Kidney (tissue), 14 donors: Measurements from ENCODE around the gene NUP205. TPM values are rescaled to one million over a fixed set of nuclear protein-coding genes. Genes with fewer than 3 reads are reported as not detected.

Experiments
- DNase-seq, 5 donors: peaks; one replicate each; pipeline ENCODE4 v3.0.0-alpha.2; 2013 to 2020
- FAIRE-seq: peaks from 2 replicates; lab custom pipeline; 2012; peaks lifted over from hg19 to GRCh38; lab: Jason Lieb, UNC
- H3K27ac ChIP-seq, 2 donors: one replicate each; pipeline ENCODE4 v1.7.0; 2013; ENCODE audit warnings: low read depth in 2 of 2, low read length in 2 of 2, inconsistent platforms in 1 of 2
- H3K27me3 ChIP-seq: one replicate; pipeline ENCODE4 v1.7.1; 2013; ENCODE audit warnings: low read length, inconsistent platforms; ENCODE audit not compliant: control insufficient read depth, insufficient read depth
- H3K36me3 ChIP-seq, 3 donors: one replicate each; pipeline versions ENCODE4 v1.7.0 to v1.7.1; 2013; ENCODE audit warnings: low read length in 3 of 3, control low read depth in 1 of 3, inconsistent platforms in 1 of 3; ENCODE audit not compliant: insufficient read depth in 3 of 3, control insufficient read depth in 2 of 3
- H3K4me1 ChIP-seq, 3 donors: one replicate each; pipeline versions ENCODE4 v1.7.0 to v1.7.1; 2013; ENCODE audit warnings: low read length in 3 of 3, inconsistent platforms in 1 of 3, low read depth in 1 of 3; ENCODE audit not compliant: control insufficient read depth in 2 of 3, insufficient read depth in 2 of 3
- H3K4me3 ChIP-seq, 3 donors: one replicate each; pipeline versions ENCODE4 v1.7.0 to v1.8.1; 2013; ENCODE audit warnings: low read length in 3 of 3, control low read depth in 1 of 3, inconsistent platforms in 1 of 3
- H3K9ac ChIP-seq, 3 donors: one replicate each; pipeline versions ENCODE4 v1.7.0 to v1.7.1; 2013; ENCODE audit warnings: low read length in 3 of 3, control low read depth in 1 of 3, inconsistent platforms in 1 of 3
- H3K9me3 ChIP-seq, 3 donors: one replicate each; pipeline versions ENCODE4 v1.7.0 to v1.7.1; 2013; ENCODE audit warnings: low read length in 3 of 3, control low read depth in 1 of 3, inconsistent platforms in 1 of 3; ENCODE audit not compliant: control insufficient read depth in 2 of 3, insufficient read depth in 1 of 3
- CTCF ChIP-seq: IDR thresholded peaks from 3 replicates; pipeline ENCODE4 v1.5.1; 2012; ENCODE audit warnings: mild to moderate bottlenecking, moderate library complexity, borderline replicate concordance; ENCODE audit not compliant: insufficient read depth; ENCODE audit errors: extremely low read depth
- intact Hi-C: fragments of 100-400 bp; cut with DNase I; formaldehyde crosslinking; loops from one replicate; pipeline ENCODE4 v1.11.1; 2022
- polyA plus RNA-seq: library from polyadenylated mRNA; stranded (reverse); fragments of 350-450 nt; fragmentation: Illumina TruSeq; extraction: RNeasy Lipid Tissue Mini Kit (QIAGEN cat#74804); gene quantifications from one replicate; pipeline ENCODE4 v1.2.3, GENCODE V29; 2014; ENCODE audit warnings: low read depth, low replicate concordance; ENCODE audit not compliant: insufficient read depth
- total RNA-seq: library from RNA; stranded (reverse); fragmentation: NEBNext Ultra II Directional; extraction: Animal tissue kit (Norgen Biotek cat#: 25700); gene quantifications from one replicate; pipeline ENCODE4 v1.2.1, GENCODE V29; 2021
- donor health status: control.
- donor health status: control.
- donor health status: control.
- donor health status: control.
- donor health status: control.
- donor health status: DM: yes; HTN: yes; CAD: no.
- donor health status: Normal renal cell carcinoma (clear cell type).

Gene NUP205
- total and polyA plus RNA-seq, 2 donors from 2014 or later = 20.5 to 40.7 TPM

- no peak for TF ChIP-seq CTCF
- H3K4me1 ChIP-seq = peaks cover 0 to 6% (median 0%) of the 10 kb centered on the region in 3 donors
- H3K27ac ChIP-seq = no peak overlapping the region
- H3K27me3 ChIP-seq = no peaks in the 10 kb centered on the region
- FAIRE-seq (no peak), DNase-seq (no peak)
- H3K9ac ChIP-seq = no peak overlapping the region
- peaks cover 0 to 5% (median 0%) of the 10 kb centered on the region in 3 donors for H3K36me3 ChIP-seq
- H3K4me3 ChIP-seq = no peak overlapping the region
- no peaks in the 10 kb centered on the region for H3K9me3 ChIP-seq
- intact Hi-C loops = no loop called here
Observed at GRCh38 chr7:135682191-135682590, 124.5 kb downstream of the NUP205 start.

- H3K9ac ChIP-seq = no peak overlapping the region
- peaks cover 0 to 5% (median 0%) of the 10 kb centered on the region in 3 donors for H3K36me3 ChIP-seq
- no peak overlapping the region for H3K4me3 ChIP-seq
- H3K27ac ChIP-seq = no peak overlapping the region
- no peaks in the 10 kb centered on the region for H3K9me3 ChIP-seq
- no peaks in the 10 kb centered on the region for H3K27me3 ChIP-seq
- TF ChIP-seq CTCF = no peak
- H3K4me1 ChIP-seq = peaks cover 0 to 6% (median 0%) of the 10 kb centered on the region in 3 donors
- DNase-seq (no peak), FAIRE-seq (no peak)
- intact Hi-C loops = no loop called here
Observed at GRCh38 chr7:135683609-135684008, 125.9 kb downstream of the NUP205 start.

GRCh38 chr7:135684136-135684535 is 126.4 kb downstream of the NUP205 start:
- Histone ChIP-seq H3K9me3 (no peaks in the 10 kb centered on the region), H3K4me3 (no peak overlapping the region), H3K27ac (peak overlapping the region in 1 of 2 donors; percentile 9), H3K4me1 (peaks cover 0 to 6% (median 0%) of the 10 kb centered on the region in 3 donors), H3K27me3 (no peaks in the 10 kb centered on the region), H3K36me3 (peaks cover 0 to 5% (median 0%) of the 10 kb centered on the region in 3 donors), H3K9ac (no peak overlapping the region)
- TF ChIP-seq CTCF = no peak
- FAIRE-seq (no peak), DNase-seq (no peak)
- intact Hi-C loops = no loop called here

- FAIRE-seq = no peak
- no peaks in the 10 kb centered on the region for H3K9me3 ChIP-seq
- DNase-seq = no peak
- no peak overlapping the region for H3K4me3 ChIP-seq
- peaks cover 0 to 5% (median 0%) of the 10 kb centered on the region in 3 donors for H3K36me3 ChIP-seq
- peaks cover 0 to 6% (median 0%) of the 10 kb centered on the region in 3 donors for H3K4me1 ChIP-seq
- H3K9ac ChIP-seq = no peak overlapping the region
- intact Hi-C loops = no loop called here
- no peak overlapping the region for H3K27ac ChIP-seq
- no peak for TF ChIP-seq CTCF
- no peaks in the 10 kb centered on the region for H3K27me3 ChIP-seq
Observed at GRCh38 chr7:135684699-135685098, 127.0 kb downstream of the NUP205 start.
